CD4-positive, CD25-positive, alpha-beta regulatory T cell (primary cell): ENCODE measurements around the gene PRKAG2. TPM values are rescaled to one million over a fixed set of nuclear protein-coding genes. Genes with fewer than 3 reads are reported as not detected.
A peak's percentile ranks its signal among the peaks of the same experiment; 100 is the strongest.

Source experiments
- ATAC-seq, 2 donors: fragments of 150-1000 bp; cut with Tn5 transposase; one replicate each; pipeline ENCODE4 v1.10.0; 2021; ENCODE audit warnings: low read depth in 2 of 2, moderate number of reproducible peaks in 2 of 2, moderate library complexity in 1 of 2
- DNase-seq, 3 donors: peaks; one replicate each; pipeline versions ENCODE4 v3.0.0 to v3.0.0-alpha.2; 2012 to 2022; ENCODE audit warnings: mixed read lengths in 1 of 3
- H3K27ac ChIP-seq: one replicate; pipeline ENCODE4 v1.7.0; 2013; ENCODE audit warnings: mild to moderate bottlenecking, low read length; ENCODE audit not compliant: insufficient read depth, poor library complexity, severe bottlenecking
- H3K27me3 ChIP-seq: one replicate; pipeline ENCODE4 v1.7.0; 2013; ENCODE audit warnings: low read length; ENCODE audit not compliant: control insufficient read depth, insufficient read depth
- H3K36me3 ChIP-seq: one replicate; pipeline ENCODE4 v1.7.0; 2013; ENCODE audit warnings: mild to moderate bottlenecking, low read length, moderate library complexity; ENCODE audit not compliant: control insufficient read depth, insufficient read depth
- H3K4me1 ChIP-seq: 2 replicates; pipeline ENCODE4 v1.7.0; 2013; ENCODE audit warnings: mild to moderate bottlenecking, low read length; ENCODE audit not compliant: insufficient read depth, control insufficient read depth, poor library complexity, severe bottlenecking
- H3K4me3 ChIP-seq: one replicate; pipeline ENCODE4 v1.7.0; 2013; ENCODE audit warnings: low read depth, mild to moderate bottlenecking, low read length, moderate library complexity
- H3K9me3 ChIP-seq, 2 experiments: 1 replicate in 1 of 2; 2 replicates in 1 of 2; pipeline ENCODE4 v1.7.0; 2013; ENCODE audit warnings: low read length in 2 of 2, mild to moderate bottlenecking in 1 of 2, moderate library complexity in 1 of 2; ENCODE audit not compliant: control insufficient read depth in 2 of 2
- H3K27ac Mint-ChIP-seq, 3 donors: one replicate each; pipeline ENCODE4 v1.8.0; 2020 to 2022; ENCODE audit warnings: mild to moderate bottlenecking in 3 of 3, mixed read lengths in 3 of 3, moderate library complexity in 2 of 3
- H3K27me3 Mint-ChIP-seq: one replicate; pipeline ENCODE4 v1.8.0; 2022; ENCODE audit warnings: mild to moderate bottlenecking, mixed read lengths
- H3K36me3 Mint-ChIP-seq: one replicate; pipeline ENCODE4 v1.8.0; 2020; ENCODE audit warnings: mixed read lengths
- H3K4me1 Mint-ChIP-seq, 4 donors: one replicate each; pipeline ENCODE4 v1.8.0; 2020 to 2022; ENCODE audit warnings: mixed read lengths in 4 of 4, mild to moderate bottlenecking in 1 of 4
- H3K4me3 Mint-ChIP-seq, 4 donors: one replicate each; pipeline ENCODE4 v1.8.0; 2020 to 2022; ENCODE audit warnings: mild to moderate bottlenecking in 4 of 4, mixed read lengths in 4 of 4, moderate library complexity in 3 of 4
- H3K9me3 Mint-ChIP-seq, 7 donors: one replicate each; pipeline ENCODE4 v1.8.0; 2020 to 2022; ENCODE audit warnings: mixed read lengths in 7 of 7, mild to moderate bottlenecking in 3 of 7, moderate library complexity in 2 of 7
- polyA plus RNA-seq, 4 donors: library from polyadenylated mRNA; unstranded; fragments of 300-500 nt; fragmentation: Illumina TruSeq; gene quantifications; one replicate each; pipeline ENCODE4 v1.2.3, GENCODE V29; 2021
- total RNA-seq: library from RNA; stranded (reverse); gene quantifications from one replicate; pipeline ENCODE4 v1.2.3, GENCODE V29; 2022

Gene PRKAG2
- total and polyA plus RNA-seq, 5 donors from 2014 or later: 19.9 to 43.0 (median 26.1) TPM

DNA sequence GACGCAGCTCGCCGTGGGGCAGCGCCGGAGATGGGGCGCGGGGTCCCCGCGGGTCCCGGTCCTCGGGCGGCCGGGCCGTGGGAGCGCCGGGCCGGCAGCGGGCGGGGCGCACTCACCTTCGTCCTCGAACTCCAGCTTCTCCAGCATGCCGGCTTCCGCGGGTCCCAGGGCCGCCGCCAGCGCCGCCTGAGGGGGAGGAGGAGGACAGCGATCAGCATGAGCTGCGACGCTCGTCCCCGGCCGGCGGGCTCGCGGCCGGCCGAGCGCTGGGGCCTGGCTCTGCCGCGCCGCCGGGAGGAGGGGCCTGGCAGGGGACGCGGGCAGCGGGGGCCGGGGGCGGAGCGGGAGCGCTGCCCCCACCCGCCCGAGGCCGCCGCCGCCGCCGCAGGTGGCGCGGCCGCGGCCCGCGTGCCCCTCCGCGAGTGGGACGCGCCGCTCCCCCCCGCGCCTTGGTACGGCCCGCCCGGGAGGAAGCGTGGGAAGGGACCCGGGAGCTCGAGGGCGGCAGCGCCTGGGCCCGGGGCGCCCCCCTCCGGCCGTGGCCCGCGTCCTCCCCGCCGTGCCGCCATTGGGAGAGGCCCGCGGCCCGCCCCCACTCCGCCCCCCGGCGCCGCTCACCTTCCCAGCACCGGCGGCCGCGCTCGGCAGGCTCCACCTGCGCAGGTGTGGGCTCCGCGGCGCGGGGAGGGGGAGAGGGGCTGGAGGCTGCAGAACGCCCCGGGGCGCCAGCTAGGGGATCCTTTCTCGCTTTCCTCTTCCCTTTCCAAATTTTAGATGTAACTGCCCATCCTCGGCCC lies 244.8 kb downstream of the PRKAG2 start:
- no peaks in the 10 kb centered on the region for H3K9me3 ChIP-seq
- peaks cover 15% of the 10 kb centered on the region for H3K4me1 ChIP-seq
- Mint-ChIP-seq H3K4me1 (peaks cover 17 to 35% (median 24%) of the 10 kb centered on the region in 4 donors), H3K27me3 (no peaks in the 10 kb centered on the region), H3K9me3 (no peaks in the 10 kb centered on the region), H3K36me3 (no peaks in the 10 kb centered on the region), H3K4me3 (peak overlapping the region; percentile 95 to 99 (median 98)), H3K27ac (peak overlapping the region; percentile 85 to 99 (median 97))
- H3K4me3 ChIP-seq: peak overlapping the region; percentile 86
- no peaks in the 10 kb centered on the region for H3K27me3 ChIP-seq
- ATAC-seq: peak; percentile 85 to 87
- peak; percentile 84 to 90 (median 85) for DNase-seq
- peak overlapping the region; percentile 85 for H3K27ac ChIP-seq
- no peaks in the 10 kb centered on the region for H3K36me3 ChIP-seq

DNA sequence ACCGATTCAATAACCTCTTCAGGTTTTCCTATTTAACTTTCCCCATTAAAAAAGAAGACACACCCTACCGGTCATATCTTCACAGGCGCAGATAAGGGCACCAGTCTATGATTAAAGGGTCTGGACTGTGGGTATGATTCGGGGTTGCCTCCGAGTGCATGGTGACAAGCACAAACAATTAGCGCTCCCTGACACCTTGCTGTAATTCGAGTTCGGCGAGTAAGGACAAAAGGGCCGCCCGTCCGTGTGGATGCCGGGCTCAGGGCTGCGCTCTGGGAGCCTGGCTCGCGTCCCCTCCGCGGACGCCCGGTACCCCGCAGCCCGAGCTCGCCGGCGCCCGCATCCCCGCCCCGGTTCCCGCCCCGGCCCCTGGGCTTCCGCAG lies 245.4 kb downstream of the PRKAG2 start:
- DNase-seq (peak in 1 of 3 donors; percentile 42), ATAC-seq (peak in 1 of 2 donors; percentile 1)
- H3K27ac ChIP-seq: peak overlapping the region; percentile 41
- Mint-ChIP-seq H3K36me3 (peaks cover under 1% of the 10 kb centered on the region), H3K27me3 (no peaks in the 10 kb centered on the region), H3K4me3 (peak overlapping the region; percentile 83 to 91 (median 90)), H3K27ac (peak overlapping the region in 2 of 3 donors; percentile 88 to 97), H3K4me1 (peaks cover 20 to 38% (median 24%) of the 10 kb centered on the region in 4 donors), H3K9me3 (no peaks in the 10 kb centered on the region)
- H3K4me3 ChIP-seq: peak overlapping the region; percentile 81
- H3K36me3 ChIP-seq: no peaks in the 10 kb centered on the region
- H3K27me3 ChIP-seq: no peaks in the 10 kb centered on the region
- no peaks in the 10 kb centered on the region for H3K9me3 ChIP-seq
- peaks cover 15% of the 10 kb centered on the region for H3K4me1 ChIP-seq

DNA sequence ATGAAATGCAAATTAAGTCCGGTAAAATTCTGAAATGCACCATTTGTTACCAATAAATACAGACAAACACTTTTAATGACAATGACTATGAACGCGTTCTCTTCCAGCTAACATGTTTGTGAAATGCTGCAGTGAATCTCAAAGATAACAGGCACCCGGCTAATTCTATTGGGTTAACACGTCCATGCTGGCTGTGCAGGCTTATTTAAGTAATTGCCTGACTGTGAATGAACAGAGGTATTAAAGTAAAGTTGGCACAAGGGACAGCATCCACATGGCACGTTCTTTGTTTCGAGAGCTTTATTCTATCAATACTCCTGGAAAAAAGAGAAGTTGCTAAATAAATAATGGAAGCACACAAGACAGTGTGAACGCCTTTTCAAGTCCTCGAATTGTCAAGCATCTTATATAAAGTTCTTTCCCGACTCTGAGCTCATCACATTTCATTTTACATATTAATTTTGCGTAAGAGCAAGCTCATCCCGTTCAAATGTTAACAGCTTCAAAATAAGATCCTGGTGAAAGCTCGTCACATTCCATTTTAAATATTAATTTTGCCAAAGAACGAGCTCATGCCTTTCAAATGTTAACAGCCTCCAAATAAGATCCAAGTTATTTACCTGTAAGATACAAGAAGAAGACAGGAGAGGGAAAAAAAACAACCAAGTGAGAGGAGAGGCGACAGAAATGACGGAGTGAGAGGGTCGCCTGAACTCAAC lies 245.9 kb downstream of the PRKAG2 start:
- Mint-ChIP-seq H3K36me3 (peaks cover 6% of the 10 kb centered on the region), H3K27me3 (no peaks in the 10 kb centered on the region), H3K4me3 (peak overlapping the region; percentile 83 to 91 (median 90)), H3K27ac (peak overlapping the region in 2 of 3 donors; percentile 88 to 97), H3K9me3 (no peaks in the 10 kb centered on the region), H3K4me1 (peaks cover 24 to 44% (median 28%) of the 10 kb centered on the region in 4 donors)
- Histone ChIP-seq H3K27me3 (no peaks in the 10 kb centered on the region), H3K9me3 (no peaks in the 10 kb centered on the region), H3K36me3 (no peaks in the 10 kb centered on the region), H3K4me1 (peaks cover 15% of the 10 kb centered on the region), H3K4me3 (peak overlapping the region; percentile 81), H3K27ac (peak overlapping the region; percentile 41)
- no peak for DNase-seq
- ATAC-seq: no peak

DNA sequence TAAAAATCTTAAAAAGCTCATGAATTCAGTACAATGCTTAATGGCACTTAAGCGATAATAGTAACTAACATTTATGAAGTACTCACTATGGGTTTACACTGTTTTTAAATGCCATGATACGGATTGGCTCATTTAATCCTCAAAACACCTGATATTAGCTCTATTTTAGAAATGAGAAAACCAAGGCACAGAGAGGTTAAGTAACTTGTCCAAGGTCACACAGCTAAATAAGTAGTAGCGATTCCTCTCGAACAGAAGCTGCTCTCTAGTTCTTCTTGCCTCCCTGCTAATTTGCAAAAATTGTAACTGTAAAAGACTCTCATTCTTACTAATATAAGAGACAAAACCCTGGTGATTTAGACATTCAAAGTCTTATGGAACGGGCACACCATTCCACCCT lies 246.6 kb downstream of the PRKAG2 start:
- H3K4me1 Mint-ChIP-seq: peaks cover 26 to 48% (median 31%) of the 10 kb centered on the region in 4 donors

DNA sequence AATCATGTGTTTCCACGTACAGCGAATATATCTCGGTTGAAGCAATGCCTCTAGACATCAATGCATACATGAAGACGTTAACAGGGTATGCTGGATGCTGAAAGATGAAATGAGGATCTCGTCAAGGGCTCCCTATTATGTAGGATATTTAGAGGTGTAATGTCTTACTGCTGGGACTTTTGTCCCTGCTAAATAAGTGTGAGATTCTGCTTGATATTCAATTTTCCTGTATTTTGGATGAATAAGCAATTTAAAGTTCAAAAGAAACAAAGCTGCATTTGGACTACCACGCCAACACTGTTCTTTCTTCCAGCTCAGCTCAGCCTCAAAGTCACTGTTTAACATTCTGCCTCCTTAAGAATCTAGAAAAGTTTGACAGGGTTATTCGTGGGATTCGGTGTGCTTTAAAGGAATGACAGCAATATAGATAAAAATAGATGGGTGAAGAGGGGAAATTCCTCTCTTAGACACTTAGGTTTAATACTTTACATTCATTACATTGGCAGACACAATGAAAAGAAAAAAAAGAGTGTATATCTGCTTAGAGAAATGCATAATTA lies 247.1 kb downstream of the PRKAG2 start:
- ATAC-seq (no peak), DNase-seq (no peak)
- Histone ChIP-seq H3K9me3 (no peaks in the 10 kb centered on the region), H3K4me3 (no peak overlapping the region), H3K4me1 (peaks cover 15% of the 10 kb centered on the region), H3K27ac (no peak overlapping the region), H3K27me3 (no peaks in the 10 kb centered on the region), H3K36me3 (peaks cover 3% of the 10 kb centered on the region)
- Mint-ChIP-seq H3K36me3 (peaks cover 12% of the 10 kb centered on the region), H3K4me3 (peak overlapping the region in 3 of 4 donors; percentile 8 to 91 (median 23)), H3K27ac (peak overlapping the region in 1 of 3 donors; percentile 38), H3K27me3 (no peaks in the 10 kb centered on the region), H3K4me1 (peaks cover 26 to 53% (median 34%) of the 10 kb centered on the region in 4 donors), H3K9me3 (no peaks in the 10 kb centered on the region)

More for the DNA sequence above, 246.6 kb downstream of the PRKAG2 start:
- peaks cover 8% of the 10 kb centered on the region for H3K36me3 Mint-ChIP-seq
- Histone ChIP-seq H3K4me1 (peaks cover 15% of the 10 kb centered on the region), H3K27me3 (no peaks in the 10 kb centered on the region), H3K9me3 (no peaks in the 10 kb centered on the region), H3K36me3 (no peaks in the 10 kb centered on the region), H3K27ac (no peak overlapping the region), H3K4me3 (no peak overlapping the region)
- H3K27ac Mint-ChIP-seq: no peak overlapping the region
- H3K4me3 Mint-ChIP-seq: peak overlapping the region; percentile 47 to 91 (median 86)
- H3K27me3 Mint-ChIP-seq: no peaks in the 10 kb centered on the region
- DNase-seq (no peak), ATAC-seq (no peak)
- H3K9me3 Mint-ChIP-seq: no peaks in the 10 kb centered on the region

DNA sequence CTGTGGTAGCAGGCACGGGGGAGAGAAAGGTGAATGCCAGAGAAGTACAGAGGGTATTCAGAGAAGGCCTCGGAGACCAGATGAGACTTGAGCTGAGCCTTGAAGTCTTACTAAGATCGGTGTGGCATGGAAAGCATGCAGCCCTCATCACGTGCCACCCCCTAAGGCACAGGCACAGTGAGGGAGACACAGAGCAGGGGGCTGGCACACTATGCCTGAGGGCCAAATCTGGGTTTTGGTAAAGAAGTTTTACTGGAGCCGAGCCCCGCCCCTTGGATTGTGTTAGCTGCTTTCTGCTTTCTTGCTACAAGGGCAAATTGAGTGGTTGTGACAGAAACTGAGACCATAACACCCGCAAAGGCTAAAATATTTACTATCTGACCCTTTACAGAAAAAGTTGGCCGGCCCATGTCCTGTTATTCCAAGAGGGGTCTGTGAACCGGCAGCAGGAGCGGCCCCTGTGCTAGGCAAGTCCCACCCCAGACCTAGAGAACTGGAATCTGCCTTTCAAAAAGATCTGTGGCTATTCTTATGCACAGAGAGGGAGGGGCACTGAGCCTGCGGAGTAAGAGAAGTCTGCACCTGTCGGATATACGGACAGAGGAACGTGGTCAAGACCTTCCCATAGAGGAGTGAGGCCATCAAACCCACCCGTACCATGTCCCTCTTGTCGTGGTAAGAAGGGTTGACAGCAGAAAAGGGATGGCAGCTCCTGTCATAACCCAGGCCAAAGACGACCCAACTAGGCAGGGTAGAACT lies 247.9 kb downstream of the PRKAG2 start:
- ATAC-seq: no peak
- peaks cover 12% of the 10 kb centered on the region for H3K36me3 Mint-ChIP-seq
- peaks cover 3% of the 10 kb centered on the region for H3K36me3 ChIP-seq
- H3K9me3 ChIP-seq: no peaks in the 10 kb centered on the region
- H3K27ac Mint-ChIP-seq: no peak overlapping the region
- H3K4me1 ChIP-seq: peaks cover 15% of the 10 kb centered on the region
- no peak overlapping the region for H3K4me3 ChIP-seq
- H3K27me3 Mint-ChIP-seq: no peaks in the 10 kb centered on the region
- H3K4me1 Mint-ChIP-seq: peaks cover 26 to 59% (median 36%) of the 10 kb centered on the region in 4 donors
- H3K9me3 Mint-ChIP-seq: no peaks in the 10 kb centered on the region
- no peaks in the 10 kb centered on the region for H3K27me3 ChIP-seq
- peak overlapping the region in 2 of 4 donors; percentile 18 to 91 for H3K4me3 Mint-ChIP-seq
- no peak overlapping the region for H3K27ac ChIP-seq
- DNase-seq: no peak
